Adrenal gland (tissue), 12 donors: Measurements from ENCODE around the gene MRPL18. TPM values are rescaled to one million over a fixed set of nuclear protein-coding genes. Genes with fewer than 3 reads are reported as not detected.
A peak's percentile ranks its signal among the peaks of the same experiment; 100 is the strongest.

Experiments
- DNase-seq, 7 donors: peaks; one replicate each; pipeline ENCODE4 v3.0.0-alpha.2; 2019 to 2020
- H3K27ac ChIP-seq, 5 donors: fragments of 200-600 bp; sonication (generic) in 4 of 5; 1 replicate in 3 of 5; 2 replicates in 2 of 5; pipeline versions ENCODE4 v1.5.1 to v1.8.0; 2016 to 2020; ENCODE audit warnings: mild to moderate bottlenecking in 1 of 5
- H3K27me3 ChIP-seq: fragments of 200-600 bp; 2 replicates; pipeline ENCODE4 v1.8.0; 2021
- H3K36me3 ChIP-seq, 2 donors: fragments of 200-600 bp; replicated peaks in 1 of 2; 1 replicate in 1 of 2; 2 replicates in 1 of 2; pipeline versions ENCODE4 v1.5.1 to v1.8.0; 2018 to 2022
- H3K4me1 ChIP-seq, 2 donors: fragments of 200-600 bp; replicated peaks in 1 of 2; 1 replicate in 1 of 2; 2 replicates in 1 of 2; pipeline versions ENCODE4 v1.5.1 to v1.8.0; 2018 to 2021
- H3K4me3 ChIP-seq, 4 donors: fragments of 200-600 bp; sonication (generic) in 3 of 4; one replicate each; pipeline ENCODE4 v1.5.1; 2016 to 2018
- H3K9me3 ChIP-seq, 3 donors: fragments of 200-600 bp; sonication (generic) in 1 of 3; replicated peaks in 1 of 3; 1 replicate in 2 of 3; 2 replicates in 1 of 3; pipeline versions ENCODE4 v1.5.1 to v1.8.0; 2016 to 2021
- POLR2A ChIP-seq, 2 donors: fragments of 450-650 bp; IDR thresholded peaks; one replicate each; pipeline ENCODE4 v1.6.1; 2017; ENCODE audit warnings: antibody characterized with exemption in 2 of 2, mild to moderate bottlenecking in 2 of 2, moderate library complexity in 1 of 2
- WGBS, 4 donors: extraction: QIAGEN DNeasy Blood & Tissue Kit in 2 of 4; methylation state at CpG; one replicate each; pipeline versions ENCODE4 v1.1.5 to v1.1.7; 2013 to 2017; 5-methylcytosine and 5-hydroxymethylcytosine counted together
- intact Hi-C, 2 donors: fragments of 100-400 bp; cut with DNase I; formaldehyde crosslinking; loops; one replicate each; pipeline versions ENCODE4 v1.14.1 to v1.15.0; 2022 to 2023
- polyA plus RNA-seq, 3 donors: library from polyadenylated mRNA; stranded (reverse); fragments of 200-250 nt in 2 of 3; fragments of 350-450 nt in 1 of 3; fragmentation: Illumina TruSeq in 1 of 3; extraction: RNeasy Lipid Tissue Mini Kit (QIAGEN cat#74804) in 1 of 3; gene quantifications; one replicate each; pipeline ENCODE4 v1.2.3, GENCODE V29; 2013 to 2014
- total RNA-seq, 9 donors: library from RNA; depleted of rRNA in 4 of 9; stranded (reverse); fragments of >200 nt in 4 of 9; fragments of 120-200 nt in 1 of 9; fragmentation: NEBNext Ultra II Directional in 1 of 9; extraction: Animal tissue kit (Norgen Biotek cat#: 25700) in 1 of 9; gene quantifications; one replicate each; pipeline versions ENCODE4 v1.1.0 to v1.2.4, GENCODE V29; 2013 to 2023
- TF ChIP-seq, protein P1 (sequence below), 6 experiments: fragments of 450-650 bp in 4 of 6; fragments of 200-600 bp in 2 of 6; sonication (generic) in 1 of 6; IDR thresholded peaks; 1 replicate in 5 of 6; 2 replicates in 1 of 6; pipeline versions ENCODE4 v1.5.1 to v1.8.0; 2016 to 2021; ENCODE audit warnings: antibody characterized with exemption in 6 of 6, mild to moderate bottlenecking in 2 of 6, moderate library complexity in 1 of 6
- donor health status: healthy with polysubstance abuse.
- donor health status: Bipolar disorder and iron deficiency.
- donor health status: DM: yes; HTN: yes; CAD: no.
- donor health status: DM: no; HTN: no; CAD: no.
- donor health status: DM: no; HTN: no; CAD: no.
- donor health status: DM: yes; HTN: yes; CAD: no.

The MRPL18 gene
- total and polyA plus RNA-seq, 12 donors, result 63.7 to 199 (median 99.3) TPM

DNA sequence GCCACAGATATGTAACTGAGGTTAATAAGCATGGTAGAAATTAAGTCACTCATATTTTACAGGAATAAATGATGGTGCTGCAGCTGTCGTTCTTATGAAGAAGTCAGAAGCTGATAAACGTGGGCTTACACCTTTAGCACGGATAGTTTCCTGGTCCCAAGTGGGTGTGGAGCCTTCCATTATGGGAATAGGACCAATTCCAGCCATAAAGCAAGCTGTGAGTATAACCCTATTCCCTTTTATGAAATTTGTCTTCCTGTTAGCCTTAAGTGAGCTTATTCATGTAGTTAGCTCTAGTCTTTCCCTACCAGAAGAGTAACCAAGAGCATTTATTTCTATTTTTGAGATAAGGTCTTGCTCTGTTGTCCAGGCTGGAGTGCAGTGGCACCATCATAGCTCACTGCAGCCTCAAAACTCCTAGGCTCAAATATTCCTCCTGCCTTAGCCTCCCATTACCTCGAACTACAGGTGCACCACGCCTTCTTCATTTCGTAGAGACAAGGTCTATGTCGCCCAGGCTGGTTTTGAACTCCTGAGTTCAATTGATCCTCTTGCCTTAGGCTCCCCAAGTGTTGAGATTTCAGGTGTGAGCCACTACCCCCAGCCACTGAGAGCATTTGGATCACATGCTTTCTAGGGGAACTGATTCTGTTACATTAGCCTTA lies 12.9 kb upstream of the MRPL18 start:
- DNase-seq, result no peak
- H3K27me3 ChIP-seq, result no peaks in the 10 kb centered on the region
- no peak overlapping the region for H3K27ac ChIP-seq
- intact Hi-C loops, result no loop called here
- H3K36me3 ChIP-seq, result peaks cover 0 to 55% of the 10 kb centered on the region in 2 donors
- no peak overlapping the region for H3K4me3 ChIP-seq
- 79 to 88% (median 85%) methylated on average over 7 of the region's 7 CpGs for WGBS, 4 donors
- TF ChIP-seq, protein P1, sequence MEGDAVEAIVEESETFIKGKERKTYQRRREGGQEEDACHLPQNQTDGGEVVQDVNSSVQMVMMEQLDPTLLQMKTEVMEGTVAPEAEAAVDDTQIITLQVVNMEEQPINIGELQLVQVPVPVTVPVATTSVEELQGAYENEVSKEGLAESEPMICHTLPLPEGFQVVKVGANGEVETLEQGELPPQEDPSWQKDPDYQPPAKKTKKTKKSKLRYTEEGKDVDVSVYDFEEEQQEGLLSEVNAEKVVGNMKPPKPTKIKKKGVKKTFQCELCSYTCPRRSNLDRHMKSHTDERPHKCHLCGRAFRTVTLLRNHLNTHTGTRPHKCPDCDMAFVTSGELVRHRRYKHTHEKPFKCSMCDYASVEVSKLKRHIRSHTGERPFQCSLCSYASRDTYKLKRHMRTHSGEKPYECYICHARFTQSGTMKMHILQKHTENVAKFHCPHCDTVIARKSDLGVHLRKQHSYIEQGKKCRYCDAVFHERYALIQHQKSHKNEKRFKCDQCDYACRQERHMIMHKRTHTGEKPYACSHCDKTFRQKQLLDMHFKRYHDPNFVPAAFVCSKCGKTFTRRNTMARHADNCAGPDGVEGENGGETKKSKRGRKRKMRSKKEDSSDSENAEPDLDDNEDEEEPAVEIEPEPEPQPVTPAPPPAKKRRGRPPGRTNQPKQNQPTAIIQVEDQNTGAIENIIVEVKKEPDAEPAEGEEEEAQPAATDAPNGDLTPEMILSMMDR (IDR thresholded peaks at IDR 0.05), result no peak
- no peak for TF ChIP-seq POLR2A (IDR thresholded peaks at IDR 0.05)
- H3K9me3 ChIP-seq, result no peaks in the 10 kb centered on the region
- no peaks in the 10 kb centered on the region for H3K4me1 ChIP-seq

DNA sequence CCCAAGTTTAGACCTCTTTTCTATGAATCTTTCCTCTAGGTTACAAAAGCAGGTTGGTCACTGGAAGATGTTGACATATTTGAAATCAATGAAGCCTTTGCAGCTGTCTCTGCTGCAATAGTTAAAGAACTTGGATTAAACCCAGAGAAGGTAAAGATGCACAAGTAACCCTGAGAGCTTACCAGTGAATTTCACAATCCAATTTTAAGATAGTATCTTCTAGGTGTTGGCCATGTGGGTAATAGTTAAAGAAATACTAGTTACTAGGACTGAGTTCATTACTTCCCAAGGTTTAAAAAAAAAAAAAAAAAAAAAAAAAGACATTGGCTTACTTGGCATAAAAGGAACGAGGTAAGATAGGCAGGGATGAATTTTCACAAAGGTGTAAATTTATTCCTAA lies 12.1 kb upstream of the MRPL18 start:
- H3K27ac ChIP-seq, result no peak overlapping the region
- WGBS, 4 donors, result 59 to 66% (median 65%) methylated on average over 1 of the region's 1 CpG
- H3K4me1 ChIP-seq, result no peaks in the 10 kb centered on the region
- intact Hi-C loops, result no loop called here
- H3K27me3 ChIP-seq, result no peaks in the 10 kb centered on the region
- H3K4me3 ChIP-seq, result no peak overlapping the region
- no peak for TF ChIP-seq POLR2A (IDR thresholded peaks at IDR 0.05)
- TF ChIP-seq, protein P1 (IDR thresholded peaks at IDR 0.05), result no peak
- no peaks in the 10 kb centered on the region for H3K9me3 ChIP-seq
- DNase-seq, result no peak
- H3K36me3 ChIP-seq, result peaks cover 0 to 63% of the 10 kb centered on the region in 2 donors

DNA sequence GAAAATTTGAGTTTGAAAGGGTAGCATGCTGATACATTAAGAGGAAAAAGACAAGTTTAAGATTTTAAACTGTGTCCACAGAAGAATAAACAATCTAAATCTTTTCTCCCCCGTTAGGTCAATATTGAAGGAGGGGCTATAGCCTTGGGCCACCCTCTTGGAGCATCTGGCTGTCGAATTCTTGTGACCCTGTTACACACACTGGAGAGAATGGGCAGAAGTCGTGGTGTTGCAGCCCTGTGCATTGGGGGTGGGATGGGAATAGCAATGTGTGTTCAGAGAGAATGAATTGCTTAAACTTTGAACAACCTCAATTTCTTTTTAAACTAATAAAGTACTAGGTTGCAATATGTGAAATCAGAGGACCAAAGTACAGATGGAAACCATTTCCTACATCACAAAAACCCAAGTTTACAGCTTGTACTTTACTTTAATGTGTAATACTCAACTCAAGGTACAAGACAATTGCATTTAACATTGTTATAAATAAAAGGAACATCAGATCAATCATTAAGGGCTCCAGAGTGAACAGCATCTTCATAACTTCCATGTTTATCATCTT lies 11.6 kb upstream of the MRPL18 start:
- Histone ChIP-seq H3K36me3 (peaks cover 0 to 68% of the 10 kb centered on the region in 2 donors), H3K27me3 (no peaks in the 10 kb centered on the region), H3K4me1 (no peaks in the 10 kb centered on the region), H3K27ac (no peak overlapping the region), H3K9me3 (no peaks in the 10 kb centered on the region), H3K4me3 (no peak overlapping the region)
- DNase-seq, result no peak
- WGBS, 4 donors, result 72 to 80% (median 75%) methylated on average over 3 of the region's 3 CpGs
- intact Hi-C loops, result no loop called here
- TF ChIP-seq, protein P1 (IDR thresholded peaks at IDR 0.05), result no peak
- TF ChIP-seq POLR2A (IDR thresholded peaks at IDR 0.05), result no peak

DNA sequence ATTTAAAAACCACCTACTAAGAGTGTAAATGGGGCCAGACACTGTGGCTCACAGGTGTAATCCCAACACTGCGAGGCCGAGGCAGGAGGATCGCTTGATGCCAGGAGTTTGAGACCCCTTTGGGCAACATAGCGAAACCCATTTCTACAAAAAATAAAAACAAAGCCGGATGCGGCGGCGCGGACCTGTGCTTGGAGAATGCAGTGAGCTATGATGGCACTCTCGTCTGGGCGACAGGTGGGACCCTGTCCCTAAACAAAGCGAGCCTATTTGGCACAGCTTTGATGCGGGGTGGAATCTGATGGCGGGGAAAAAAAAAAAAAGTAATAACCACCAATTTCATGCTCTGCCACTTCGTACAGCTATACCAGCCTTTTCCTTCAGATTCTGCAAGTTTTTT lies 2.0 kb upstream of the MRPL18 start:
- DNase-seq, result no peak
- no peak for TF ChIP-seq POLR2A (IDR thresholded peaks at IDR 0.05)
- TF ChIP-seq, protein P1 (IDR thresholded peaks at IDR 0.05), result no peak
- Histone ChIP-seq H3K9me3 (no peaks in the 10 kb centered on the region), H3K4me3 (peak overlapping the region in 2 of 4 donors; percentile 85 to 89), H3K27ac (peak overlapping the region in 4 of 5 donors; percentile 45 to 98 (median 88)), H3K36me3 (peaks cover 0 to 58% of the 10 kb centered on the region in 2 donors), H3K4me1 (peaks cover 19 to 43% of the 10 kb centered on the region in 2 donors), H3K27me3 (no peaks in the 10 kb centered on the region)
- intact Hi-C loops, result loop anchor here in 1 of 2 donors (10.0 kb wide), 1 partner anchor 103 kb away; no protein-coding TSS in a partner anchor
- WGBS, 4 donors, result 28 to 42% (median 35%) methylated on average over 15 of the region's 15 CpGs
